ENCODE results near the gene GPER1. TPM values are rescaled to one million over a fixed set of nuclear protein-coding genes. Genes with fewer than 3 reads are reported as not detected.
A peak's percentile ranks its signal among the peaks of the same experiment; 100 is the strongest.
"Not testable (repeated sequence)": the region's sequence is repeated elsewhere in the genome, so short reads cannot be mapped to it uniquely, and the experiment has no call there.

The GPER1 gene
- total RNA-seq, 4 donors from 2014 or later = 4.6 to 19.9 (median 11.0) TPM

DNA sequence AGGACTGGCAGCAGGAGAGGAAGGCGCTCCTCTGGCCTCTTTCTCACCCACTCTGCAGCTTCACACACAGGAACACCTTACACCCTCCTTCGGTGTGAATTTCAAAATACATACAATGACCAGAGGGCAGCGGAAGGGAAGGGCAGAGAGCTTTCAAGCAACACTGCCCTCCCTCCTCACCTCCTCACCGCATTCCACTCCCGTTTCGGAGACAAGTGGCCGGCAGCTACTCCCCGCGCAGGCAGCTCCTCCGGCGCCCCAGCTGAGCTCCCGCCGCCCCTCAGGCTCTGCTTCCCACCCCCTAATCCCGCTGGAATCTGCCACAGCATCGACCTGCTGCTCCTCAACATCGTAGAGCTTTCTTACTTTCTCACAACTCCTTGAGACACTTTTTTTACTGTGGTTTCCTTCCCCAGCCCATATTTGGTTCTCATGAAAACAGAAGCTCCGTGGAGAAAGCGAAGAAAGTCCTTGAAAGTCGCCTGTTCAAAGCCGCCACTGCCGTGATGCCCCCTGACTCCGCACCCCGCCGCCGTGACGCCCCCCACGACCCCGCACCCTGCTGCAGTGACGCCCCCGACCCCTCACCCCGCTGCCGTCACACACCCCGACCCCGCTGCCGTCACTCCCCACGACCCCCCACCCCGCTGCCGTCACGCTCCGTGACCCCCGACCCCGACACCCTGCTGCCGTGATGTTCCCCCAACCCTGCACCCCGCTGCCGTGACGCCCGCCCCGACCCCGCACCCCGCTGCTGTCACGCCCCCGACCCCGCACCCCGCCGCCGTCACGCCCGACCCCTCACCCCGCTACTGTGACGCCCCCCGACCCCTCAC lies 14.6 kb upstream of the GPER1 start:
- Histone ChIP-seq H3K9me3 (no peaks in the 10 kb centered on the region), H3K4me1 (peaks cover 0 to 23% (median 18%) of the 10 kb centered on the region in 4 donors), H3K4me3 (peak overlapping the region; percentile 34 to 40 (median 38)), H3K27ac (replicated peaks in 1 of 4) (peak overlapping the region in 2 of 4 donors; percentile 48 to 66), H3K27me3 (no peaks in the 10 kb centered on the region), H3K36me3 (no peaks in the 10 kb centered on the region)
- intact Hi-C loops (cut with DNase I) = no loop called here
- no peak for TF ChIP-seq POLR2AphosphoS5 (IDR thresholded peaks at IDR 0.05)
- TF ChIP-seq POLR2A (IDR thresholded peaks at IDR 0.05; ENCODE audit: low read depth) = no peak
- no peak for DNase-seq (ENCODE audit: extremely low spot score)
- 58% methylated on average over 41 of the region's 61 CpGs for WGBS

DNA sequence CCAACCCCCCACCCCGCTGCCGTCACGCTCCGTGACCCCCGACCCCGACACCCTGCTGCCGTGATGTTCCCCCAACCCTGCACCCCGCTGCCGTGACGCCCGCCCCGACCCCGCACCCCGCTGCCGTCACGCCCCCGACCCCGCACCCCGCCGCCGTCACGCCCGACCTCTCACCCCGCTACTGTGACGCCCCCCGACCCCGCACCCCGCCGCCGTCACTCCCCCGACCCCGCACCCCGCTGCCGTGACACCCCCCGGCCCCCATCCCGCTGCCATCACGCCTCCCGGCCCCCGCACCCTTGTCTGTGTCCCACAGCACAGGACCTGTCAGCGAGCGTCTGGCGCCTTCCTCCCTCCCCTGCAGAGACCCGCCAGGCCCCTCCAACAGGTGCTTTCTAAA lies 13.9 kb upstream of the GPER1 start:
- H3K4me3 ChIP-seq; H3K9me3 ChIP-seq; H3K27ac ChIP-seq (replicated peaks in 1 of 4); DNase-seq (ENCODE audit: extremely low spot score); H3K36me3 ChIP-seq; intact Hi-C loops (cut with DNase I); H3K27me3 ChIP-seq: not testable (repeated sequence)
- H3K4me1 ChIP-seq = peaks cover 0 to 24% (median 19%) of the 10 kb centered on the region in 4 donors
- WGBS = 97% methylated on average over 7 of the region's 43 CpGs

DNA sequence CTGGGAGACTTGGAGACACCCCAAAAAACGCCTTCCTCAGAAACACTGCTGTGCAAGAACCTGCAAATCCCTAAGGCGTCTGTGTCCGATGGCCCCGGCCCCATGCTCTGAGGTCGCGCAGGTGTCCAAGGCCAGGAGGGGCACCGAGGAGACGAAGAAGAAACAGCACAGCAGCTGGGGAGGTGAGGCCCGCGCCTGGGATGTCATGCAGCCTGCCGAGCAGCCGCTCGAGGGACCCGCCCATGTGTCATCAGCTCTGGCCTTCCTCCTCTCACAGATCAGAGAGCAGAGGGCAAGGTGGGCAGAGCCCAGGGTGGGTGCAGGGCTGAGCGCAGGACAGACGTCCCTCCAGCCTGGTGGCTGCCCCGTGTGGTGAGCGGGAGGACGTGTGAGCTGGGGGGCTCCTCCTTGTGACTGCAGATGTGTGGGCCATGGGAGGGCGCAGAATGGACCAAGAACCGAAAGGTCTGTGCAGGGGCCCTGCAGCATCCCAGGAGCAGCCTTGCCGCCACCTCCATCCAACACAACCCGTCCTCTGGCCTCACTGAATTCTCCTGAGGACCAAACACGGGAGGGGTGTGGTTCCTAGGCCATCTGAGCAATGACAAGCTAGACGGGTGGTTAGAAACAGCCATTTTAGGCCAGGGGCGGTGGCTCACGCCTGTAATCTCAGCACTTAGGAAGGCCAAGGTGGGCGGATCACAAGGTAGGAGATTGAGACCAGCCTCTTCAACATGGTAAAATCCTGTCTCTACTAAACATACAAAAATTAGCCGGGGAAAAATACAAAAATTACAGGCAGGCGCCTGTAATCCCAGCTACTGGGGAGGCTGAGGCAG lies 13.1 kb upstream of the GPER1 start:
- Histone ChIP-seq H3K27me3 (no peaks in the 10 kb centered on the region), H3K9me3 (no peaks in the 10 kb centered on the region), H3K36me3 (no peaks in the 10 kb centered on the region), H3K27ac (replicated peaks in 1 of 4) (no peak overlapping the region), H3K4me3 (no peak overlapping the region), H3K4me1 (peaks cover 0 to 24% (median 19%) of the 10 kb centered on the region in 4 donors)
- 90% methylated on average over 19 of the region's 30 CpGs for WGBS
- TF ChIP-seq EP300 (IDR thresholded peaks at IDR 0.05) (no peak), POLR2A (IDR thresholded peaks at IDR 0.05; ENCODE audit: low read depth) (no peak), POLR2AphosphoS5 (IDR thresholded peaks at IDR 0.05) (no peak), CTCF (IDR thresholded peaks at IDR 0.05) (no peak)
- intact Hi-C loops (cut with DNase I) = no loop called here
- no peak for DNase-seq (ENCODE audit: extremely low spot score)

DNA sequence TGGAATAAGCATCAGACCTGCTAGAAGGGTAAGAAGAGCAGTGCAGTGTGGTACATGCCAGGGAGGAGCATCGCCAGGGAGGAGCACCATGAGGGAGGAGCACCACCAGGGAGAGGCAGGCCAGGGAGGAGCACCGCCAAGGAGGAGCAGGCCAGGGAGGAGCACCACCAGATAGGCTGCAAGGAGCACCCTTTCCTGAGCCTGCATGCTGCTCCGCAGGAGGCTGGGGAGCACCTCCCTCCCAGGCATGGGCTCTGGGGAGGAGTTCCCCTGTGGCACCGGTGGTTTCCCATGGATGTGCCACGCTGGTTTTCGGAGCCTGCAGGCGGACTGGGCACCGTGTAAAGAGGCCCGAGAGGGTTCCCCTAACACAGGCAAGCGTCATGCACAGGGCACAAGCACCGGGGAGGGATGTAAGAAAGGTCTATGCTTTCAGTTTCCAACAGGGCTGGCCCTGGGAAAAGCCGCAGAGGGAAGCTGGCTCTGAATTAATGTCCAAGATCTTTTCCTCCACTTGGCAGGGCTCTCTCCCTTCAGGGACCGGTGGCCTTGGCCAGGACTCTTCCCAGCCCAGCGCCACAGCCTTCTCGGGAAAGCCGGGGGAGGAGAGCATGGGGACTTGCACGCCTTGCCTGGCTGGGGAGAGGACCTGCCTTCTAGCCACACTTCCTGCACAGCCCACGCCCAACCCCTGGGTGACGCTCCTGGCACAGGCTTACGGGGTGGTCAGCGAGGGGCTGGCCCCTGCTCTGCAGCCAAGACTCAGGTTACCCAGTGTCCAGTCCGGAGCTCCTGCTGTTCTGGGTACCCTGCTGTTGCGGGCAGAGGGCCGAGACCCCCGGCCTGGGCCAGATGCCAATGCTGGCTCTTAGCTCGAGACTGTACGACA lies 11.5 kb upstream of the GPER1 start:
- Histone ChIP-seq H3K4me3 (no peak overlapping the region), H3K9me3 (no peaks in the 10 kb centered on the region), H3K27ac (replicated peaks in 1 of 4) (peak overlapping the region; percentile 31 to 45 (median 42)), H3K4me1 (peaks cover under 1 to 30% (median 22%) of the 10 kb centered on the region in 4 donors), H3K27me3 (no peaks in the 10 kb centered on the region), H3K36me3 (no peaks in the 10 kb centered on the region)
- 82% methylated on average over 22 of the region's 27 CpGs for WGBS
- no peak for TF ChIP-seq POLR2AphosphoS5 (IDR thresholded peaks at IDR 0.05)
- no peak for TF ChIP-seq EP300 (IDR thresholded peaks at IDR 0.05)
- no peak for TF ChIP-seq POLR2A (IDR thresholded peaks at IDR 0.05; ENCODE audit: low read depth)
- no peak for DNase-seq (ENCODE audit: extremely low spot score)
- intact Hi-C loops (cut with DNase I) = no loop called here

- Histone ChIP-seq H3K9me3 (no peaks in the 10 kb centered on the region), H3K4me3 (no peak overlapping the region), H3K36me3 (no peaks in the 10 kb centered on the region), H3K27me3 (no peaks in the 10 kb centered on the region), H3K27ac (replicated peaks in 1 of 4) (no peak overlapping the region), H3K4me1 (peaks cover 17 to 39% (median 30%) of the 10 kb centered on the region in 4 donors)
- intact Hi-C loops (cut with DNase I) = no loop called here
- DNase-seq (ENCODE audit: extremely low spot score) = no peak
- TF ChIP-seq POLR2AphosphoS5 (IDR thresholded peaks at IDR 0.05) = no peak
- TF ChIP-seq POLR2A (IDR thresholded peaks at IDR 0.05; ENCODE audit: low read depth) = no peak
- no peak for TF ChIP-seq CTCF (IDR thresholded peaks at IDR 0.05)
- TF ChIP-seq EP300 (IDR thresholded peaks at IDR 0.05) = no peak
- WGBS = 73% methylated on average over 3 of the region's 11 CpGs
These were observed 9.4 kb upstream of the GPER1 start for GRCh38 chr7:1078519-1078918.
